Measurements from ENCODE around the gene MLYCD. TPM values are rescaled to one million over a fixed set of nuclear protein-coding genes. Genes with fewer than 3 reads are reported as not detected.

The MLYCD gene
- total RNA-seq, 1 donor, result 2.6 TPM

DNA sequence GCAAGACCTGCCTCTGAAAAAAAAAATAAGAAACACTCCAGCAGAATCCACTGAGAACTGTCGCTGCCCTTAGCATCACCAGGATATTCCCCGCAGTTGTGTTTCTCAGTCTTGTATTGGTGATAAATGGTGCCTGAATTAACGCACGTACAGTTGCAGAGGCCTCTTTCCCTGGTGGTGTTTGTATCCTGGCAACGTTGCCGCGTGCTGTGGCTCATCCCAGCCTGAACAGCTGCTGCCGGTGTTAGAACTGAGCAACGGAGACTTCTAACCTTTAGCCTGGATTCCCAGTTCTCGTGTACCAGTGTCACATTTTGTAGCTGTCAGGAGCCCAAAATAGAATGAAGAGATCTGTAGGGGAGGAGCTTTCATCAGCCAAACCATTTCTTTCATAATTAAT, 4.8 kb downstream of the MLYCD start:
- TF ChIP-seq, protein P1, sequence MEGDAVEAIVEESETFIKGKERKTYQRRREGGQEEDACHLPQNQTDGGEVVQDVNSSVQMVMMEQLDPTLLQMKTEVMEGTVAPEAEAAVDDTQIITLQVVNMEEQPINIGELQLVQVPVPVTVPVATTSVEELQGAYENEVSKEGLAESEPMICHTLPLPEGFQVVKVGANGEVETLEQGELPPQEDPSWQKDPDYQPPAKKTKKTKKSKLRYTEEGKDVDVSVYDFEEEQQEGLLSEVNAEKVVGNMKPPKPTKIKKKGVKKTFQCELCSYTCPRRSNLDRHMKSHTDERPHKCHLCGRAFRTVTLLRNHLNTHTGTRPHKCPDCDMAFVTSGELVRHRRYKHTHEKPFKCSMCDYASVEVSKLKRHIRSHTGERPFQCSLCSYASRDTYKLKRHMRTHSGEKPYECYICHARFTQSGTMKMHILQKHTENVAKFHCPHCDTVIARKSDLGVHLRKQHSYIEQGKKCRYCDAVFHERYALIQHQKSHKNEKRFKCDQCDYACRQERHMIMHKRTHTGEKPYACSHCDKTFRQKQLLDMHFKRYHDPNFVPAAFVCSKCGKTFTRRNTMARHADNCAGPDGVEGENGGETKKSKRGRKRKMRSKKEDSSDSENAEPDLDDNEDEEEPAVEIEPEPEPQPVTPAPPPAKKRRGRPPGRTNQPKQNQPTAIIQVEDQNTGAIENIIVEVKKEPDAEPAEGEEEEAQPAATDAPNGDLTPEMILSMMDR (IDR thresholded peaks at IDR 0.05; ENCODE audit: insufficient read depth, low read depth, low read length), result no peak
- H3K4me3 ChIP-seq (ENCODE audit: low read depth, low read length), result no peak overlapping the region
- peak; percentile 68 for DNase-seq (ENCODE audit: low read depth)

DNA sequence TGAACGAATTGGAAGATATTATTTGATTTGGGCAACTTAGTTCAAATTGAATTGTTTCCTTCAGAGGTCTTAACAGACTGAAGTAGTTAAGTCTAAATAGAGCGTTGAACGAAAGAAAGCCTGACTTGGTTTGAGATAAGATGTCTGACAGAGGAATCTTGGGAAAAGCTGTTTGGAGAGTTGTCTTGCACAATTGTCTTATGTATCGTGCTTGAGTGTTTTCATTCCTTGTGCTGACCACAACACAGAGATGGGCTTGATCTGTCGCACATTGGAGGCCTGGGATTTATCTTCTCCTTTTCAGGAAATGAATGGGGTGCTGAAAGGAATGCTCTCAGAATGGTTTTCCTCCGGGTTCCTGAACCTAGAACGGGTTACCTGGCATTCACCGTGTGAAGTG, 7.8 kb downstream of the MLYCD start:
- no peak overlapping the region for H3K4me3 ChIP-seq (ENCODE audit: low read depth, low read length)
- TF ChIP-seq, protein P1 (IDR thresholded peaks at IDR 0.05; ENCODE audit: insufficient read depth, low read depth, low read length), result no peak
- peak; percentile 88 for DNase-seq (ENCODE audit: low read depth)

DNA sequence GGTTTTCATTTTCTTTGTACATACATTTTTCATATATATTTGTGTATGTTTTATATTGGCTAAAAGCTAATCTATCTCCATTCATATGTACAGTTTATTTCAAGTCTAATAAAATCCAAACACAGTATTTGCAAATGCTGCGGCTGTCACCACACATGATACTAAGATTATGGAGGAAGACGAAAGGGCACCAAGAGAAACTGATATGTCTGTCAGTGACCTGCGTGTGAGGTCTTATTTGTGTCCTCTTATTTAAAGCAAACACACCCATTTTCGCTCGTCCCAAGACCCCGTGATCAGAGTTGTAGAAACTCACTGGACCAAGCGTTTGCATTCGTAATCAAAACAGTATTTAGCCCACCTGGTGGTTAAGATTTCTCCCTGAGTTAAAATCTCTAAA, 8.2 kb downstream of the MLYCD start:
- no peak overlapping the region for H3K4me3 ChIP-seq (ENCODE audit: low read depth, low read length)
- TF ChIP-seq, protein P1 (IDR thresholded peaks at IDR 0.05; ENCODE audit: insufficient read depth, low read depth, low read length), result no peak
- no peak for DNase-seq (ENCODE audit: low read depth)

DNA sequence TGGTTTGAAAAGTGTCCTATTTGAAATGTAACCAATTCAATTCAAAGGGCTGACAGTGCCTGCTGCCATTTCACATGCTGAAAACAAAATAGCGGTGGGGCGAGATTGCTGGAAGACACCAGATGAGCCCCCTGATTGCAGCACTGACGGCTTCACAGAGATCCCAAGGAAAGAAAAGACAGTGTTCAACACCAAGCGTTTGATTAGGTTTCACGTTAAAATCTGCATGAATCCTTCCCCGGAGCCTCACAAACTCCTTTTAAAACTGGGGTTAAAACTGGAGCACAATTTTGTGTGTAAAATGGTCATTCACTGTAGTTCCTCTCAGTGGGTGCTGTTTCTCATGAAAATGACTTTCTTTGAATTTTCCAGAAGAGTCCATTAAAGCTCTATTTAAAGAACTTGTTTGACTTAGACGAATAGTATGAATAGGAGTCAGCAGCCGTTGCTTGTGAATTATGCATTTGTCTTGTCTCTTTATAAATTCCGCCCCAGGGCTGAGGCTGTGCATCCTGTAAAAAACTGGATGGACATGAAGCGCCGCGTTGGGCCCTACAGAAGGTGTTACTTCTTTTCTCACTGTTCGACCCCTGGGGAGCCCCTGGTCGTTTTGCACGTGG, 8.8 kb downstream of the MLYCD start:
- H3K4me3 ChIP-seq (ENCODE audit: low read depth, low read length), result no peak overlapping the region
- TF ChIP-seq, protein P1 (IDR thresholded peaks at IDR 0.05; ENCODE audit: insufficient read depth, low read depth, low read length), result no peak
- no peak for DNase-seq (ENCODE audit: low read depth)

DNA sequence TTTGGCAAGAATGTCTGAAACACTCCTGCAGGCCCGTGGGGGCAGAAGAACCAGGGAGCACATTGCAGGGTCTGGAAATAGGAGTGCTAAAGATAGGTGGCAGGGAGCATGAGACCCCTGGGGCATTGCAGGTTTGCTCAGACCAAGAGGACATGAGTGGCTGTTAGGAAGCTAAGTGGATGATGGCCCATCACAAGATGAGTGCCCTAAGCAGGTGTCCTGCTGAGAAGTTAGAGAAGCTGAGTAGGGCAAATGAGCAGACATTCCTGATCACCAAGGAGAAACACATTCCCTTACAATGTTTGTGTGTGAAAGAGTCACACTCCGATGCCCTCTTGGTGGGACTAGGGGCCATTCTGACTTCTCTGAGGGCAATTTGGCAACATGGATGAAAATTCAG, 9.9 kb downstream of the MLYCD start:
- TF ChIP-seq, protein P1 (IDR thresholded peaks at IDR 0.05; ENCODE audit: insufficient read depth, low read depth, low read length), result no peak
- no peak for DNase-seq (ENCODE audit: low read depth)
- H3K4me3 ChIP-seq (ENCODE audit: low read depth, low read length), result no peak overlapping the region

DNA sequence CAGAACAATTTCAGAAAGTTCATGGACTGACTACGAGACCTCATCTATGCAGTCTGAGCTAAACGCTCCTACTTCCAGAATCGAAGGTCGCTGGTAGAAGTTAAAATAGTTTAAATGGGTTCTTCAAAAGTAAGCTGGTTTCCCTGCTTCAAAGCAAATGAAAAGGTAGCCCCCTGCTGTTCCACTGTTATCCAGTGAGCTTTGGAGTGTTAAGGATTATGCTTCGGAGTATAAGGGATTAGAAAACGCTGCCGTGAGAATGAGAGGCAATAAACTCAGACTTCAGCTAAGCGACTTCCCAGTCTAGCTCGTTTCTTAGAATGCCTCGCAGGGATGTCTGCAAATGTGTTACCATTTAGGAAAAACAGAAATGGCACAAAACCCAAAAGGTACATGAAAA, 12.4 kb downstream of the MLYCD start:
- TF ChIP-seq, protein P1 (IDR thresholded peaks at IDR 0.05; ENCODE audit: insufficient read depth, low read depth, low read length), result no peak
- no peak overlapping the region for H3K4me3 ChIP-seq (ENCODE audit: low read depth, low read length)
- no peak for DNase-seq (ENCODE audit: low read depth)

All from fibroblast of villous mesenchyme (primary cell).